Uterus (tissue), 2 donors: ENCODE data around the gene LAMA5.

Source experiments
- CTCF ChIP-seq, 4 experiments: fragments of 200-600 bp in 2 of 4; fragments of 450-650 bp in 2 of 4; sonication (generic) in 2 of 4; IDR thresholded peaks; one replicate each; pipeline ENCODE4 v1.5.1; 2016 to 2019; ENCODE audit warnings: antibody characterized with exemption in 4 of 4, mild to moderate bottlenecking in 2 of 4, moderate library complexity in 1 of 4
- POLR2A ChIP-seq, 2 donors: fragments of 450-650 bp; IDR thresholded peaks; one replicate each; pipeline ENCODE4 v1.6.1; 2016; ENCODE audit warnings: antibody characterized with exemption in 2 of 2, mild to moderate bottlenecking in 1 of 2, moderate library complexity in 1 of 2

DNA sequence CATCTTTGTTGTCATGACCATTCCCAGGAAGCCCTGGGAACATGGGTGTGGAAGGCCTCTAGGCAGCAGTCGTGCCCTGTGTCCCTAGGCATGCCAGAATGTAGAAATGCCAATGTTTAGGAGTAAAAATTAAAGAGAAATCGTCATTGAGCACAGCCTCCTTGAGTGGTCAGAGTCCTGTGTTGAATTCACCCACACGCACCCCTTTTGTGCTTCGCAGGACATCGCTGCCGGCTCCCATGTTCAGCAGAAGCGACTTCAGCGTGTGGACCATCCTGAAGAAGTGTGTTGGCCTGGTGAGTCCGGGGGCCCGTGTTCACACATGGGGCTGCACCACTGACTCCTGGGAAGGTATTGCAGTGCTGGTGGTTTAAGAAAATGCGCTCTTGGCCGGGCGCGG lies 103.7 kb downstream of the LAMA5 start:
- no peak for TF ChIP-seq CTCF (IDR thresholded peaks at IDR 0.05)
- TF ChIP-seq POLR2A (IDR thresholded peaks at IDR 0.05) = no peak
